ENCODE results near the gene SSX1.
"Not testable (repeated sequence)": the region's sequence is repeated elsewhere in the genome, so short reads cannot be mapped to it uniquely, and the experiment has no call there.

DNA sequence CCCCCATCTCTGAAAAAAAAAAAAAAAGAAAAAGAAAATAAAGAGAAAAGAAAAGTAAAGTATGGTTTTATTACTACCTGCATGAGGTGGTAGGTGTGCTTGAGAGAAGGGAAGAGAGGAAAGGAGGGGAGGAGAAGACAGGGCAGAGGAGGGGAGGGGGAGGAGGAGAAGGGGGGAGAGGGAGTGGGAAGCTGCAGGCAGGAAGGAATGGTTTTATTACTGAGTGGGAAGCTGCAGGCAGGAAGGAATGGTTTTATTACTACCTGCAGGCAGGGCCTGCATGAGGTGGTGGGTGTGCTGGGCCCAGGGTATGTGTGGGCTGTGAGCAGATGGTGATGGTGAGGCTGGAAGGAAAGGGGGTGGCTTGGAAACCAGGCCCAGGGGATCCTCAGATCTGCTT, 19.2 kb downstream of the SSX1 start:
- TF ChIP-seq GABPA, POLR2AphosphoS5 (IDR thresholded peaks at IDR 0.05; ENCODE audit: low read depth): not testable (repeated sequence)
